Stomach (tissue), 9 donors: Measurements from ENCODE around the gene ITGAE. TPM values are rescaled to one million over a fixed set of nuclear protein-coding genes. Genes with fewer than 3 reads are reported as not detected.
A peak's percentile ranks its signal among the peaks of the same experiment; 100 is the strongest.

Experiments used
- DNase-seq, 2 donors: peaks; one replicate each; pipeline versions ENCODE4 v3.0.0 to v3.0.0-alpha.2; 2013 to 2019
- H3K27ac ChIP-seq, 5 donors: fragments of 200-600 bp in 4 of 5; sonication (generic) in 4 of 5; one replicate each; pipeline ENCODE4 v1.5.1; 2013 to 2019; ENCODE audit warnings: mild to moderate bottlenecking in 1 of 5, moderate library complexity in 1 of 5
- H3K27me3 ChIP-seq, 3 donors: fragments of 200-600 bp; sonication (generic); one replicate each; pipeline ENCODE4 v1.5.1; 2017 to 2019; ENCODE audit warnings: mixed run types in 1 of 3
- H3K36me3 ChIP-seq, 4 donors: fragments of 200-600 bp; sonication (generic); 1 replicate in 3 of 4; 2 replicates in 1 of 4; pipeline ENCODE4 v1.5.1; 2016 to 2019
- H3K4me1 ChIP-seq, 4 donors: fragments of 200-600 bp; sonication (generic); one replicate each; pipeline ENCODE4 v1.5.1; 2016 to 2019
- H3K4me3 ChIP-seq, 4 donors: fragments of 200-600 bp; sonication (generic) in 3 of 4; one replicate each; pipeline ENCODE4 v1.5.1; 2016 to 2019; ENCODE audit warnings: mild to moderate bottlenecking in 1 of 4
- H3K9me3 ChIP-seq, 4 donors: fragments of 200-600 bp; sonication (generic); one replicate each; pipeline ENCODE4 v1.5.1; 2016 to 2019
- CTCF ChIP-seq, 7 experiments: fragments of 450-650 bp in 4 of 7; fragments of 200-600 bp in 3 of 7; sonication (generic) in 3 of 7; IDR thresholded peaks; one replicate each; pipeline ENCODE4 v1.5.1; 2016 to 2019; ENCODE audit warnings: antibody characterized with exemption in 7 of 7, control low read depth in 2 of 7, mild to moderate bottlenecking in 1 of 7
- EP300 ChIP-seq: sonication (generic); formaldehyde crosslinking; IDR thresholded peaks from one replicate; pipeline ENCODE4 v1.6.1; 2017; ENCODE audit warnings: antibody characterized with exemption
- POLR2A ChIP-seq, 4 donors: fragments of 450-650 bp; IDR thresholded peaks; one replicate each; pipeline ENCODE4 v1.6.1; 2016; ENCODE audit warnings: antibody characterized with exemption in 4 of 4, control low read depth in 2 of 4, mild to moderate bottlenecking in 1 of 4, moderate library complexity in 1 of 4
- POLR2AphosphoS5 ChIP-seq, 3 donors: sonication (generic); formaldehyde crosslinking; IDR thresholded peaks; one replicate each; pipeline ENCODE4 v1.6.1; 2016; ENCODE audit warnings: antibody characterized with exemption in 3 of 3
- WGBS, 5 donors: extraction: QIAGEN DNeasy Blood & Tissue Kit in 3 of 5; methylation state at CpG; one replicate each; pipeline versions ENCODE4 v1.1.5 to v1.1.7; 2013 to 2018; 5-methylcytosine and 5-hydroxymethylcytosine counted together
- intact Hi-C: fragments of 100-400 bp; cut with DNase I; formaldehyde crosslinking; loops from one replicate; pipeline ENCODE4 v1.15.1; 2023; ENCODE audit warnings: low total_unique reads
- polyA plus RNA-seq, 3 donors: library from polyadenylated mRNA; stranded (reverse); fragments of 200-250 nt; gene quantifications; one replicate each; pipeline ENCODE4 v1.2.3, GENCODE V29; 2013
- total RNA-seq, 5 donors: library from RNA; depleted of rRNA; stranded (reverse); fragments of >200 nt; gene quantifications; one replicate each; pipeline versions ENCODE4 v1.1.0 to v1.2.3, GENCODE V29; 2014 to 2016
- donor health status: healthy with polysubstance abuse.
- donor health status: Bipolar disorder and iron deficiency.
- donor health status: healthy.

The ITGAE gene
- total and polyA plus RNA-seq, 8 donors, result 4.5 to 66.8 (median 31.0) TPM

- no peaks in the 10 kb centered on the region for H3K36me3 ChIP-seq
- no peaks in the 10 kb centered on the region for H3K9me3 ChIP-seq
- 66 to 78% (median 70%) methylated on average over 5 of the region's 5 CpGs for WGBS, 5 donors
- peaks cover 0 to 5% (median 0%) of the 10 kb centered on the region in 3 donors for H3K27me3 ChIP-seq
- TF ChIP-seq CTCF (IDR thresholded peaks at IDR 0.05) (no peak), POLR2AphosphoS5 (IDR thresholded peaks at IDR 0.05) (no peak), POLR2A (IDR thresholded peaks at IDR 0.05) (no peak), EP300 (no peak)
- intact Hi-C loops, result no loop called here
- no peak overlapping the region for H3K27ac ChIP-seq
- H3K4me1 ChIP-seq, result peaks cover 0 to 5% (median 0%) of the 10 kb centered on the region in 4 donors
- no peak for DNase-seq
- H3K4me3 ChIP-seq, result no peak overlapping the region
Measured at GRCh38 chr17:3773511-3773910, 27.5 kb downstream of the ITGAE start.

GRCh38 chr17:3772764-3773163 is 28.2 kb downstream of the ITGAE start:
- intact Hi-C loops, result no loop called here
- Histone ChIP-seq H3K36me3 (no peaks in the 10 kb centered on the region), H3K27ac (no peak overlapping the region), H3K4me3 (no peak overlapping the region), H3K4me1 (peaks cover 0 to 5% (median 0%) of the 10 kb centered on the region in 4 donors), H3K9me3 (no peaks in the 10 kb centered on the region), H3K27me3 (peaks cover 0 to 5% (median 0%) of the 10 kb centered on the region in 3 donors)
- no peak for TF ChIP-seq POLR2A (IDR thresholded peaks at IDR 0.05)
- TF ChIP-seq POLR2AphosphoS5 (IDR thresholded peaks at IDR 0.05), result no peak
- 57 to 76% (median 72%) methylated on average over 11 to 12 of the region's 12 CpGs for WGBS, 5 donors
- DNase-seq, result no peak

- no peak overlapping the region for H3K4me3 ChIP-seq
- no peak overlapping the region for H3K27ac ChIP-seq
- WGBS, 5 donors, result 67 to 80% (median 72%) methylated on average over 16 of the region's 16 CpGs
- no peak for DNase-seq
- H3K4me1 ChIP-seq, result peaks cover 0 to 5% (median 0%) of the 10 kb centered on the region in 4 donors
- H3K27me3 ChIP-seq, result peaks cover 0 to 5% (median 0%) of the 10 kb centered on the region in 3 donors
- no peaks in the 10 kb centered on the region for H3K36me3 ChIP-seq
- intact Hi-C loops, result no loop called here
- TF ChIP-seq CTCF (IDR thresholded peaks at IDR 0.05) (no peak), EP300 (no peak), POLR2A (IDR thresholded peaks at IDR 0.05) (no peak), POLR2AphosphoS5 (IDR thresholded peaks at IDR 0.05) (no peak)
- H3K9me3 ChIP-seq, result no peaks in the 10 kb centered on the region
Measured at GRCh38 chr17:3771140-3771539, 29.8 kb downstream of the ITGAE start.

- Histone ChIP-seq H3K27me3 (peaks cover 0 to 5% (median 0%) of the 10 kb centered on the region in 3 donors), H3K27ac (peak overlapping the region in 1 of 5 donors; percentile 24), H3K9me3 (no peaks in the 10 kb centered on the region), H3K36me3 (no peaks in the 10 kb centered on the region), H3K4me1 (peaks cover 0 to 5% (median 0%) of the 10 kb centered on the region in 4 donors), H3K4me3 (no peak overlapping the region)
- DNase-seq, result peak in 1 of 2 donors; percentile 58
- intact Hi-C loops, result no loop called here
- WGBS, 5 donors, result 57 to 69% (median 62%) methylated on average over 8 of the region's 8 CpGs
- no peak for TF ChIP-seq POLR2AphosphoS5 (IDR thresholded peaks at IDR 0.05)
- no peak for TF ChIP-seq EP300
- no peak for TF ChIP-seq CTCF (IDR thresholded peaks at IDR 0.05)
Measured at GRCh38 chr17:3770466-3770865, 30.5 kb downstream of the ITGAE start.

- Histone ChIP-seq H3K27me3 (peaks cover 0 to 13% (median 0%) of the 10 kb centered on the region in 3 donors), H3K4me1 (peaks cover 0 to 5% (median 0%) of the 10 kb centered on the region in 4 donors), H3K36me3 (no peaks in the 10 kb centered on the region), H3K27ac (no peak overlapping the region), H3K9me3 (no peaks in the 10 kb centered on the region), H3K4me3 (no peak overlapping the region)
- WGBS, 5 donors, result 60 to 74% (median 65%) methylated on average over 8 of the region's 8 CpGs
- DNase-seq, result no peak
- intact Hi-C loops, result no loop called here
- TF ChIP-seq POLR2A (IDR thresholded peaks at IDR 0.05) (no peak), CTCF (IDR thresholded peaks at IDR 0.05) (no peak), EP300 (no peak), POLR2AphosphoS5 (IDR thresholded peaks at IDR 0.05) (no peak)
Measured at GRCh38 chr17:3768769-3769168, 32.2 kb downstream of the ITGAE start.
